Measurements from ENCODE around the gene PTPRN2.
"Not testable (repeated sequence)": the region's sequence is repeated elsewhere in the genome, so short reads cannot be mapped to it uniquely, and the experiment has no call there.

DNA sequence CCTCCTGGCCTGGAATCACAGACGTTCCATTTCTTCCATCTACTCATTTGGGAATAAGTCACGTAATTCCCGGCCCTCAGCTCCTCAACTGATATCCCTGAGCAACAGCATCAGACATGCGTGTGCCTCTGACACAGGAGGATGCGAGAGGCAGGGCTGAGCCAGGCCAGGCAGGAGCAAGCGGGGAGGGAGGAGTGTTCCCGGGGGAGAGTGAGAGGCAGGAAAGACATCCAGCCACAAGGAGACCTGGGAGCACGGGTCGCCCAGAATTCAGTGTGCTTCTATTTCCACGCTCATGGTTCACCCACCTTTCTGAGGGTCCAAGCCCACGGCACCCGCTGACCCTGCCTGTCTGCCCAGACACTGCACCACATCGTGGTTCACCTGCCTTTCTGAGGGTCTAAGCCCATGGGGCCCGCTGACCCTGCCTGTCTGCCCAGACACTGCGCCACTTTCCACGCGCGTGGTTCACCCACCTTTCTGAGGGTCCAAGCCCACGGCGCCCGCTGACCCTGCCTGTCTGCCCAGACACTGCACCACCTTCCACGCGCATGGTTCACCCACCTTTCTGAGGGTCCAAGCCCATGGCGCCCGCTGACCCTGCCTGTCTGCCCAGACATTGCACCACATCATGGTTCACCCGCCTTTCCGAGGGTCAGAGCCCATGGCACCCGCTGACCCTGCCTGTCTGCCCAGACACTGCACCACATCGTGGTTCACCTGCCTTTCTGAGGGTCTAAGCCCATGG, 293.0 kb downstream of the PTPRN2 start:
- TF ChIP-seq, protein P1, sequence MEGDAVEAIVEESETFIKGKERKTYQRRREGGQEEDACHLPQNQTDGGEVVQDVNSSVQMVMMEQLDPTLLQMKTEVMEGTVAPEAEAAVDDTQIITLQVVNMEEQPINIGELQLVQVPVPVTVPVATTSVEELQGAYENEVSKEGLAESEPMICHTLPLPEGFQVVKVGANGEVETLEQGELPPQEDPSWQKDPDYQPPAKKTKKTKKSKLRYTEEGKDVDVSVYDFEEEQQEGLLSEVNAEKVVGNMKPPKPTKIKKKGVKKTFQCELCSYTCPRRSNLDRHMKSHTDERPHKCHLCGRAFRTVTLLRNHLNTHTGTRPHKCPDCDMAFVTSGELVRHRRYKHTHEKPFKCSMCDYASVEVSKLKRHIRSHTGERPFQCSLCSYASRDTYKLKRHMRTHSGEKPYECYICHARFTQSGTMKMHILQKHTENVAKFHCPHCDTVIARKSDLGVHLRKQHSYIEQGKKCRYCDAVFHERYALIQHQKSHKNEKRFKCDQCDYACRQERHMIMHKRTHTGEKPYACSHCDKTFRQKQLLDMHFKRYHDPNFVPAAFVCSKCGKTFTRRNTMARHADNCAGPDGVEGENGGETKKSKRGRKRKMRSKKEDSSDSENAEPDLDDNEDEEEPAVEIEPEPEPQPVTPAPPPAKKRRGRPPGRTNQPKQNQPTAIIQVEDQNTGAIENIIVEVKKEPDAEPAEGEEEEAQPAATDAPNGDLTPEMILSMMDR (conservative IDR thresholded peaks at IDR 0.05; ENCODE audit: low read length), result not testable (repeated sequence)
- not testable (repeated sequence) for TF ChIP-seq EZH2phosphoT487 (IDR thresholded peaks at IDR 0.05; ENCODE audit: borderline replicate concordance, low read depth, low read length)

All from OCI-LY7 (cell line).